G401.6 (cell line): ENCODE measurements around the gene BCL11B.
"Not testable (repeated sequence)": the region's sequence is repeated elsewhere in the genome, so short reads cannot be mapped to it uniquely, and the experiment has no call there.

ENCODE experiments used
- FAIRE-seq: peaks from 2 replicates; lab custom pipeline; 2012; peaks lifted over from hg19 to GRCh38; lab: Jason Lieb, UNC

BCL11B gene

DNA sequence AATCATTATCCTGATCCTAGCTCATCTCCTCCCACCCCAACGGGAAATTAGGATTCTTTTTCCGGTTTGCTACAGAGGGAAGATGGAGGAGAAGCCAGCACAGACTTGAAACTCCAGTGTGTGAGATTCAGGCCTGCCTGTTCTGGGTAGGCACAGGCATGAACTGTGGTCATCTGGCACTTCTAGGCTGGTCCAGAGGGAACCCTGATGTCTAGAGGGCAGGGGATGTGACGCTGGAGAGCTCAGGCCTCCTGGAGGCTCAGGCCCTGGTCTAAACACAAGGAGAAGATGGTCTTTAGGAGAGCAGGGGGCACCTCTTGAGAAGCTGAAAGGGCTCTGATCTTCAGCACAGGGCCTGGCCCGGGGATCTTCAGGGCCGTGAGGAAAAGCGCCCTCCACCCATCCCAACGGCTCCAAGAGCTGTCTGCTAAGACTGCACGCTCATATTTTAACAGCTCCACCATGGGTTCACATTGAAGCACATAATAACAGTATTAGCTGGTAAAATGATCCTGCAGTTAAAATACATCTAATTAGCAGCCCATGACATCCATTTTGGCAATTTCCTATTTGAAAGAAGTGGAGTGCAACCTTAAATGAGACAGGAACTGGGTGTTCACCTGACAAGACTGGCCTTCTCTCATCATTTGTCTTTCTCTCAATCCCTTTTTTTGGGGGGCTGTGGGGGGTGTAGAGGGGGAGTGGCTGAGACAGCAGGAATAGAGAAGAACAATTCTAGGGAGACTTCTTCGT, 35.4 kb downstream of the BCL11B start:
- FAIRE-seq, result no peak

GRCh38 chr14:99235582-99236320, 36.2 kb downstream of the BCL11B start:
- no peak for FAIRE-seq

DNA sequence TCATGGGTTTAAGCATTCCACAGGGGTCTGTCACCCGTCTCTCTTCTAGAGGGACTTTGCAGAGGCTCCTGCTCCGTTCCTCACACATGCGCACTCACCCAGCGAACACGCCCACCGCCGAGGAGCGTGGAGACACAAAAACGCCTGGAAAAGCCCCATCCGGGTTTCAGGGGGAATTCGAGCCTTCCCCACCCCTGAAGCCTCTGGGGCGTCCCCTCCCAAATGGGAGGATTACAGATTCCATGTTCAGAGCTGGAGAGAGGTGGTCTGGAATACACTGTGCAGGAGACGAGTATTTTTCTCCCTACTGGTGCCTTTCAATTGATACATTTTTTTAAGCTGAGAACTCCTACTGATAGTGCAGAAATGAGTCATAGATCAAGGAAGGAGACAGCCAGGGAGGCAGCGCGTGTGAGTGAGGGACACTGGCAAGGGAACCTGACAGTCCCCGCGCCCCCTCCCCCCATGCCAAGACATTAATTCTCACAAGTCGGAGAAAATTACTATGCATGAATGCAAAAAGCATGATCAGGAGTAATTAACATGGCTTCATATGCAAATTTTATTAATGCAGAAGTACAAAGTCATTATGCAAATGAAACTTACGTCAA, 36.9 kb downstream of the BCL11B start:
- FAIRE-seq, result no peak

DNA sequence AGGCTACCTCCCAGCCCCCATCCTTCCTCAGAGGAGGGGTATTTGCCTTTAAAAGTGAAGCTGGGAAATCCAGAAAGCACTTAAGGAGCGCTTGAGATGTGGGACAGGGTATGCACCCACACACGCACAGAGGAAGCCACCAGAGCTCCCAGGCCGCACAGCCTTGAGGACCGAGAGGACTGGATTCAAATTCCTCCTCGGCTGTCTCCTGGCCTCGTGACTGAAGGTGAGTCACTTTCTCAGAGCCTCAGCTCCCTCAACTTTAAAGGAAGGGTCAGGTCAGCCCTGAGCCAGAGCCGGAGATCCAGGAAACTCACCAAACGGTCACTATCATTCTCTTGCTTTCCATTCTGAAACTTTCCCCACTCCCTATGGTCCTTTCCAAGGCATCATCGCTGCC, 37.6 kb downstream of the BCL11B start:
- FAIRE-seq, result no peak

- no peak for FAIRE-seq
Measured at GRCh38 chr14:99233222-99234035, 38.6 kb downstream of the BCL11B start.

DNA sequence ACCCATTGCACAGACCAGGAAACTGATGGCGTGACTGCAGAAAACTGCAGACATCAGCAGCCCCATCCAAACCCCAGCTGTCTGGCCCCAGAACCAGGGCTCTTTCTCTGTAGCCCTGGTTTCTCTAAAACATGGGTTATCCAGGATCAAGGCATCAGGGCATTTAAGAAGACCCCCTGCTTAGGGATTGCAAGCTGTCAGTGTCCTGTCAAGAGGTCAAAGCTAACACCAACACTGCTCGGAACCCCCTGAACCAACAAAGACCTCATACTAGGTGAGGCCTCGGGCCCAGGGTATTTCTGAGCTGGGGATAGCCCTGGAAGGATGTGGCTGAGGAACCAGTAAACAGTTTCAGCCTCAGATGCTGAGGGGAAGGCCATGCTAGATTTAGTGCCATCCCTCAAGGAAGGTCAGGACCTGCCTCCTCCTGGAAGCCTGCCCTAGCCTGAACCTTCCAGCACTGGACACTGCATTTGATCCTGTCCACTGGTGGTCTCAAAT, 39.2 kb downstream of the BCL11B start:
- no peak for FAIRE-seq

DNA sequence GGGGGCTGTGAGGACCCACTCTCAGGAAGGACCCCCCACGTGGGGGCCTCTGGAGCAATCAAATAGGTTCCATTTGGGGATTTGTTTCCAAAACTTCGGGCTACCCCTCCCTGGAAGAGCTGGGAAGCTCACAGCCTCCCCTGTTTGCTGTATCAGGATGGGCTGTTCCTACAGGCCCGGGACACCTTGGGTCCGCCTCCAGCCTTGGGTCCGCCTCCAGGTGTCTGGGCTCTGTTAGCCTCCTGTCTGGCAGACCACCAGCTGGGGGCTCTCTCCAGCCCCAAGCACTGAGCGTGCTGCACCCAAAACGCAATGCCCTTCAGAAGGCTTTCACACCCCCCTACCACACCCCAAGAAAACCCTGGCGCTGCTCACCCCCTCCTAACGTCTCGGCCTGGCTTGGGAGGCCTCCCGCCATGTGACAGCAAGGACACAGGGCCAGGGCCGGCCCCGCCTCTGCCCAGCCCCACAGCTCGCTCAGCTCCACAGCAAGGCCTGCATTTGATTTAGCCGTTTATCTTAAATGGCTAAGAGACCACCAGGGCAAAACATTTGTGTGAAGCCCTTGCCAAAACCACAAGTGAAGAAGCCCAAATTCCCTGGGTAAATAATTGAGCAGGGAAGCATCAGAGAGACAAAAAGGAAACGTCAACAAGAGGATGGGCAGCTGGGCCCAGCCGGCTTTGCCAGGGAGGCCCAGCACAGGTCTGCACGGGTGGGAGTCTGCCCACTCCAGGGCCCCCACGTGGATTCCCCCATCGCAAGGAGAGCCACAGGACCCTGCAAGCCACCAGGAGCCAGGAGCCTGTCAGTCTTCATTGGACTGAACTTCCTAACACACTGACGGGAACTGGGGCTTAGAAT, 39.9 kb downstream of the BCL11B start:
- FAIRE-seq, result no peak

DNA sequence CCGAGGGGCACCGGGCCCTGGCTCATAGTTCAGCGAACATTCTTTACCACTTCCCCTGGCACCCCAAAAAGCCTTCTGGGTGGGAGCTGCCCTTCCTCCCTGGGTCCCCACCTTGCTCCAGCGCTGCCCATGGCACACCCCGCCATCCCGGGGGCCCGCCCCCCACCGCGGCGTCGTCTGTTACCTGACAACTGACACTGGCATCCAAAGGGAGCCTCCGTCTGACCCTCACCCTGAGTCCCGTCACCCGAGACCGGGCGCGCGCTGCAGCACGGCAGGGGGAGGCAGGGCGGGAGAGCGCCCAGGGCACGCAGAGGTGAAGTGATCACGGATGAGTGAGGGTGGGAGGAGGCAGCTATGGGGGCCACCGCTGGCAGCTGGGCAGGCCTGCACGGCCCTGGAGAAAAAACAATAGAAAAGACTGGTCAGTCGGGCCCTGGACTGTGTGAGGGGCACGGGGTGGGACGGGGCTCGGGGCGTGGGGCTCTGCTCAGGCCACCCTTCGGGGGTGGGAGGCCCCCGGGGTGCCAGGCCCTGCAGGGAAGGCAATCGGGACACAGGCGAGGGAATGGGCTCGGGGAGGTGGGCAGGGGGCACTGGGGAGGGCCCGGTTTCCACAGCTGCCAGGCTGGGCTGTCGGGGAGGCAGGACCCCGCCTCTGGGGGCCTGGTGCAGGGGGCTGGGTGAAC, 40.7 kb downstream of the BCL11B start:
- no peak for FAIRE-seq

- FAIRE-seq, result no peak
Measured at GRCh38 chr14:99230208-99231151, 41.5 kb downstream of the BCL11B start.

DNA sequence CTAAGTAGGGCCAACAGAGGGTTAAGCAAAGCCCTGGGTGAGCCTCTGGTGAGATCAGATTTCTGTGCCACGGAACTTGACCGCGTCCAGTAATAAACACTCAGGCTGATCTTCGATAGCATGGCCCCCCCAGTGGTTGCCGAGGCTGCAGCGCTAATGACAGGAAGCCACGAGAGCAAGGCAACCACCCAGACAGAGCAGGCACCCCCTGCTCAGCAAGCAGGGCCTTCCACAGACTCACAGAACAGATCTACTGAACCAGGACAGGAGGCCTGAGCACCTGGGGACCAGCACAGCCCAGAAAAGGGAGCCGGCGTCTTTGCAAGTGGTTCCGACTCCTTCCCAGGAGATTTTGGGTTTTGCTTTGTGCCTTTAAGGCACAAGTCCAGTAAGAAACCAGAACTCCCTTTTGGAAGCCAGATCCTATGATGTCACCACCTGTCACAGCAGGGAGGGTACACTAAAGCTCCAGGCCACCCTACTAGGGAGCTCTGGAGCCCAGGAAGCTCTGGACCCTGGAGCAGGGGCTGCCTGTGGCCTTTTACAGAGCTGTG, 42.3 kb downstream of the BCL11B start:
- FAIRE-seq, result no peak

DNA sequence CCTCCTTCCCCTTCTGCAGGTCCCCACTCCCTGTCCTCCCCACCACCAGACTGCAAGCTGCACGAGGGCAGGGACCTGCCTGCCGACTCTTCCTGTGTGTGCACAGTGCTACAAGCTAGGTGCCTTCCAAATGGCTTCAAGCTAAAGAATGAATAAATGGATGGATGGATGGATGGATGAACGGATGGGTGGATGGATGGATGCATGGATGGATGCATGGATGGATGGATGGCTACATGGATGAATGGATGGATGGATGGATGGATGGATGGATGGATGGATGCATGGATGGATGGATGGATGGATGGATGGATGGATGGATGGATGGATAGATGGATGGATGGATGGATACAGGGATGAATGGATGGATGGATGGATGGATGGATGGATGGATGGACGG, 43.2 kb downstream of the BCL11B start:
- not testable (repeated sequence) for FAIRE-seq

DNA sequence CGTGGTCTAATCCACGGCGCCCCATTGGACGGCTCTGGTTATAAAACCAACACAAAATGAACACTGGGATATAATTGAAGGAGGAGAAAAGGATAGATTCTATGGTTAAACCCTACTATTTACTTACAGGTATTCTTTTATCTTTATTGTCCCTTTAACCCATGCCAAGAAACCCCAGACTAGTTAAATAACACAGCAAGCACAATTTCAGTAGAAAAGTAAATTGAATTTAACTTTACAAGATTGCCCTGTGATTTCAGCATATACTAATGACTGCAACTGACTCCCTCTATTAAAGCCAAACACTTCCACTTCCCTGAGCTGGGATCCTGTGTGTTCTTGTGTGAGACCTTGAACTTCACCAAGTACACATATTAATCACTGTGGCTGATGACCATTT, 45.3 kb downstream of the BCL11B start:
- FAIRE-seq, result no peak

GRCh38 chr14:99225436-99226203, 46.4 kb downstream of the BCL11B start:
- FAIRE-seq, result no peak

- FAIRE-seq, result no peak
Measured at GRCh38 chr14:99224948-99225347, 47.0 kb downstream of the BCL11B start.

GRCh38 chr14:99224116-99224910, 47.7 kb downstream of the BCL11B start:
- no peak for FAIRE-seq

GRCh38 chr14:99221445-99221844, 50.6 kb downstream of the BCL11B start:
- FAIRE-seq, result no peak
